AG04450 (cell line): ENCODE results near the gene KRT3. TPM values are rescaled to one million over a fixed set of nuclear protein-coding genes. Genes with fewer than 3 reads are reported as not detected.

Experiments
- CTCF ChIA-PET: fragments of 300-600, 350-600 bp; formaldehyde crosslinking; extraction: SDS; loops from one replicate; lab custom pipeline; 2022; ENCODE audit warnings: antibody characterized with exemption, inconsistent platforms; lab: Charles Lee
- POLR2A ChIA-PET: fragments of 350-600 bp; formaldehyde crosslinking; extraction: SDS; loops from one replicate; lab custom pipeline; 2021; ENCODE audit warnings: antibody characterized with exemption, inconsistent platforms; lab: Yijun Ruan, JAX
- DNase-seq: peaks from one replicate; pipeline ENCODE4 v3.0.0-alpha.2; 2011; ENCODE audit warnings: low read depth, low spot score
- H3K27ac ChIP-seq: one replicate; pipeline ENCODE4 v1.5.1; 2012; ENCODE audit warnings: low read depth, low read length, control low read depth
- H3K27me3 ChIP-seq: one replicate; pipeline ENCODE4 v1.6.0; 2012; ENCODE audit warnings: low read length; ENCODE audit not compliant: control insufficient read depth, insufficient read depth
- H3K4me3 ChIP-seq: 2 replicates; pipeline ENCODE4 v1.5.1; 2011; ENCODE audit warnings: mild to moderate bottlenecking, low read depth, low read length, control low read depth
- H3K9me3 ChIP-seq: 2 replicates; pipeline ENCODE4 v1.5.1; 2012; ENCODE audit warnings: low read length; ENCODE audit not compliant: control insufficient read depth, insufficient read depth
- CTCF ChIP-seq: IDR thresholded peaks from 2 replicates; pipeline ENCODE4 v1.5.1; 2011; ENCODE audit warnings: low read depth, low read length, control low read depth, inconsistent platforms
- polyA plus RNA-seq: library from polyadenylated mRNA; depleted of rRNA; stranded (reverse); fragments of >200 nt; gene quantifications from 2 replicates; pipeline ENCODE4 v1.2.3, GENCODE V29; 2011

KRT3 gene
- polyA plus RNA-seq, 1 experiment: not detected

- H3K9me3 ChIP-seq: no peaks in the 10 kb centered on the region
- H3K27ac ChIP-seq: no peak overlapping the region
- POLR2A ChIA-PET: no interaction called here
- H3K27me3 ChIP-seq: peaks cover 16% of the 10 kb centered on the region
- no peak for DNase-seq
- no peak overlapping the region for H3K4me3 ChIP-seq
- CTCF ChIA-PET: interaction anchor here (0.5 kb wide), 1 partner anchor 95 kb away, joined by 3 read pairs; no protein-coding TSS in a partner anchor
- TF ChIP-seq CTCF: no peak
Measured at GRCh38 chr12:52771505-52771904, 24.4 kb downstream of the KRT3 start.

GRCh38 chr12:52771088-52771487 is 24.8 kb downstream of the KRT3 start:
- no peak for DNase-seq
- no peaks in the 10 kb centered on the region for H3K9me3 ChIP-seq
- no peak overlapping the region for H3K4me3 ChIP-seq
- no peak for TF ChIP-seq CTCF
- POLR2A ChIA-PET: no interaction called here
- CTCF ChIA-PET: no interaction called here
- H3K27ac ChIP-seq: no peak overlapping the region
- peaks cover 16% of the 10 kb centered on the region for H3K27me3 ChIP-seq

GRCh38 chr12:52769946-52770345 is 26.0 kb downstream of the KRT3 start:
- TF ChIP-seq CTCF: no peak
- H3K9me3 ChIP-seq: no peaks in the 10 kb centered on the region
- H3K27me3 ChIP-seq: peaks cover 12% of the 10 kb centered on the region
- CTCF ChIA-PET: interaction anchor here (1.5 kb wide), 1 partner anchor 115 kb away, joined by 3 read pairs; no protein-coding TSS in a partner anchor
- H3K4me3 ChIP-seq: no peak overlapping the region
- POLR2A ChIA-PET: no interaction called here
- DNase-seq: no peak
- no peak overlapping the region for H3K27ac ChIP-seq

GRCh38 chr12:52769354-52769753 is 26.6 kb downstream of the KRT3 start:
- DNase-seq: no peak
- H3K9me3 ChIP-seq: no peaks in the 10 kb centered on the region
- H3K27me3 ChIP-seq: peaks cover 12% of the 10 kb centered on the region
- CTCF ChIA-PET: interaction anchor here (1.5 kb wide), 1 partner anchor 116 kb away, joined by 3 read pairs; no protein-coding TSS in a partner anchor
- POLR2A ChIA-PET: no interaction called here
- TF ChIP-seq CTCF: no peak
- H3K4me3 ChIP-seq: no peak overlapping the region
- no peak overlapping the region for H3K27ac ChIP-seq

GRCh38 chr12:52768479-52769200 is 27.3 kb downstream of the KRT3 start:
- no peak overlapping the region for H3K4me3 ChIP-seq
- POLR2A ChIA-PET: no interaction called here
- H3K27ac ChIP-seq: no peak overlapping the region
- H3K9me3 ChIP-seq: no peaks in the 10 kb centered on the region
- no peak for DNase-seq
- H3K27me3 ChIP-seq: peaks cover 10% of the 10 kb centered on the region
- no peak for TF ChIP-seq CTCF
- CTCF ChIA-PET: no interaction called here
